Epithelial cell of esophagus (primary cell): ENCODE measurements around the gene CLIC1.

Source experiments
- DNase-seq: peaks from one replicate; pipeline ENCODE4 v3.0.0; 2010; ENCODE audit warnings: low read depth
- H3K4me3 ChIP-seq: 2 replicates; pipeline ENCODE4 v1.5.1; 2011; ENCODE audit warnings: mild to moderate bottlenecking, low read length, control low read depth
- CTCF ChIP-seq: IDR thresholded peaks from 2 replicates; pipeline ENCODE4 v1.5.1; 2011; ENCODE audit warnings: low read depth, mild to moderate bottlenecking, low read length, control low read depth, inconsistent platforms; ENCODE audit not compliant: insufficient read depth; ENCODE audit errors: missing control alignments

The CLIC1 gene

GRCh38 chr6:31701666-31702404 lies 34.5 kb downstream of the CLIC1 start:
- TF ChIP-seq CTCF, result no peak
- DNase-seq, result no peak
- peak overlapping the region; percentile 97 for H3K4me3 ChIP-seq

- DNase-seq, result no peak
- H3K4me3 ChIP-seq, result no peak overlapping the region
- no peak for TF ChIP-seq CTCF
These were observed 35.5 kb downstream of the CLIC1 start for GRCh38 chr6:31700740-31701401.

- peak; percentile 27 for DNase-seq
- H3K4me3 ChIP-seq, result no peak overlapping the region
- no peak for TF ChIP-seq CTCF
These were observed 38.8 kb downstream of the CLIC1 start for GRCh38 chr6:31697555-31697954.

DNA sequence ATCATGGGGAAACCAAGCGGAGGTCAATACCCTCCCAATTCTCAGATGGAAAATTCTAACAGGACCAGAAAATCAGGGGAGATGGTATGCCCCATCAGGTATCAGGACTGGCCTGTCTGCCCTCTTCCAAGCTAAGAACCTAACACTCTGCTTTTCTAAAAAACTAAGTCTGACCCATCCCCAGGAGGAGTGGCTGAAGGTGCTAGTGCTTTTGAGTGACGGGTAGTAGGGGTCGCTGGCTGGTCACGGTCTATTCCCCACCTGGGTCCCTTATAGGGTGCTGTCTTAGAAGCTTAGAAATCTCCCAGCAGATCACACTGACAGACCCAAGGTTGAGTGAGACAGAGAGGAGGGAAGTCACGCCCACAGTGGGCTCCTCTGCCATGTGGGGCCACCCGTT lies 42.8 kb downstream of the CLIC1 start:
- DNase-seq, result no peak
- H3K4me3 ChIP-seq, result no peak overlapping the region
- TF ChIP-seq CTCF, result no peak

DNA sequence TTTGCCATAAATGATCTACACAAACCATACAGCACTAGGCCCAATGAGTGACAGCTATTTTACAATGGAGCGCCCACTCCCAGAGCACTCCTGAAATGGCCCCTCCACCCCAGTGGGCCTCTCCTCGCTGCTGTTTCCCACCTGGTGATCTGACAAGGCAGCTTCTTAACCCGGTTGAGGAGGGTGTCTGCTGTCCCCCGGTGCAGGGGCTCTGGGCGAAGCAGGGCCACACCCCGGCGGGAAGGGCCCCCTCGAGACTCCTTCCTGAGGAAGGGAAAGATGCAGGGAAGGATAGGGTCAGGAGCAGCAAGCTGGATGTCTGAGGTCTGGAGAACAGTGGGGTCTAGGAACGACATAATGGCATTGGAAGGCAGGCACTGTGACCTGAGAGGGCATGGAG lies 43.4 kb downstream of the CLIC1 start:
- DNase-seq, result no peak
- TF ChIP-seq CTCF, result no peak
- H3K4me3 ChIP-seq, result no peak overlapping the region

DNA sequence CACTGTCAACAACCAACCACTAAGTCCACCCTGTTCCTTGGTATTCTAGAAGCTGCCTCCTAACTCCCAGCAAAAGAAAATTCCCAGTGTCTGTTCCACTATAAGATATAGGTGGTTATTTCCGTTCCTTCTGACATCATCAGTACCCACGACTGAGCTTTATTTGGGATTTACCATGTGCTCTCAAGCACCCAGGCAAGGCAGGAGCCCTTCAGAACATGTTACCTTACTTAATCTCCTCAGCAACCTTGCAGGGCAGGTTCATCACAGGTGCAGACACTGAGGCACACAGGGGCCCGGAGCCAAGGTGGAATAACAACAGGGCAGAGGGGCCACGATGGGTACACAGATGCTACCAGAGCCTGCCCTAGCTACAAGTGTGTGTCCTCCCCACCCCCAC lies 44.0 kb downstream of the CLIC1 start:
- DNase-seq, result no peak
- no peak for TF ChIP-seq CTCF
- H3K4me3 ChIP-seq, result no peak overlapping the region

- no peak for DNase-seq
- H3K4me3 ChIP-seq, result no peak overlapping the region
- TF ChIP-seq CTCF, result no peak
These were observed 44.7 kb downstream of the CLIC1 start for GRCh38 chr6:31691564-31692108.
